KBM-7 (cell line): ENCODE measurements around the gene ZNF275.

Experiments used
- DNase-seq: peaks from one replicate; pipeline ENCODE4 v3.0.0-alpha.2; 2015
- in situ Hi-C: fragments of 300-500 bp; cut with MboI; formaldehyde crosslinking; loops from 2 replicates; pipeline ENCODE4 v1.14.3; 2020; ENCODE audit warnings: low sequenced_read_pairs, low pct_unique_long_range_greater_than_20kb, mixed read lengths

The ZNF275 gene

DNA sequence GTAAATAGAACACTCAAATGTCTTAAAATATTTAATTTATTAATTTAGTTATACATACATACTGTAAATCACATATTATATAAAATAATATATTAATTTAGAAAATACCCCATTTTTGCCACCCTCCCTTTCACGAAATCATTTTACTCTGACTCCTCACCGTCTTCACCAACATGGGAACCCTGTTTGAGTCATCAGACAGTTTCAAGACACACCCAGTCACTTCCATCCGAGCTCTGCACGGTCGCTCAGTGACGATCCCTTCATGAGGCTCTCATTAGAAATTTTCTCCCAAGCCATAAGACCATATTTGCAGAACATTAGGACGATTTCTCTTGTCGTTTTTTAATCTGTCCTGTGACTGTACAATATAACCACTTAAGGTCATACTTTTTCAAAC is 14.5 kb downstream of the ZNF275 start:
- no peak for DNase-seq
- in situ Hi-C loops, result no loop called here

DNA sequence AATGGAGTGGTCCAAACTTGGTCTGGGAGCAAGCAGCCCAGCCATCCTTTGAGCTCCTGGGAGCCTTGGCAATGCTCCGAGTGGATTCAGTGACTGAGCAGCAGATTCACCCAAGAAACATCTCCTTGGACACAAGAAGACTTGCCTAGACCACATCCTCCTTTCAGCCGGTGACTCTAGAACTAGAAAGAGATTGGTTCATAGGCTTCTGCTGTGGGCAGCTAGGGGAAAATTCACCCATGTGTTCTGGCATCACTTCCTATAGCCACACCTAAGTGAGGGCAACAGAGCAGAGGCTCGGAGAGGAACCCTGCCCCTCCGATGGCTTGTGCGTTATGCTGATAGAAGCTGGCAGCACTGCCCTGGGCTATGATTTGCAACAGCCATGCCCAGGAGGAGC is 16.0 kb downstream of the ZNF275 start:
- no peak for DNase-seq
- in situ Hi-C loops, result no loop called here

DNA sequence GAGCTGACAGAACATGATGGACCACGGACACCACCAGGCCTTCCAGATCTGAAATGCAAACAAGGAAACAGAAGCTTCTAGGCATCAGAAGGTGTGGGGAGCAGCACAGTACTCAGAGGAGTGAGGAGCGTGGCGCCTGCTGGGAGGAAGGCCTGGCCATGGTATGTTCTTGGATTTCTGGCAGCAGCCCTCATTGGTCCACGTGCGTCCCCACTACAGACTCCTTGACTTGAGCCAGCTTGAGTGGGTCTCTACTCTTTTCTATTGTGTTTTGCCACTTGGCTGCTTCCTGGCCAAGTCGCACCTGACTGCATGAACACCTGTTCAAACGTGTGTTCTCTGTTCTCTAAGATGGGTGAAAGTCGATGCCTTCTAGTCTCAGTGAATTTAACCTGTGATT is 18.0 kb downstream of the ZNF275 start:
- DNase-seq, result no peak
- in situ Hi-C loops, result no loop called here

DNA sequence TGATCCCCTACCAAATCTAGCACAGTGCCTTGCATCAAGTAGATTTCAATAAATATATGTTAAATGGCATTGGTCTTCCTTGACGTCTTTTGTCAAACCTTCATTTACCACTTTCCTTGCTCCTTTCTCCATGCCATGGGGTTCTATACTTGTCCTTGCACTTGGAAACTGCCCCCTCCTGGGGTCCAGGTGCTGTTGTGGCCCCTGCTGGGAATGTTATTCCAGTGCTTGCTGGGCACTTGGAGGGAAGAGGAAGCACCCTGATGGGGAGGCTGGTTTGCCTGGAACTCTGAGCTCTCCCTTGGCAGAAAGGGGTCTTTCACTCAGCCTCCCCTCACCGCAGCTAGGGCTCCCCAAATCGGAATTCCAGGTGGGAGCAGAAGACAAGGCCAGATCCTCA is 18.9 kb downstream of the ZNF275 start:
- in situ Hi-C loops, result no loop called here
- DNase-seq, result no peak

DNA sequence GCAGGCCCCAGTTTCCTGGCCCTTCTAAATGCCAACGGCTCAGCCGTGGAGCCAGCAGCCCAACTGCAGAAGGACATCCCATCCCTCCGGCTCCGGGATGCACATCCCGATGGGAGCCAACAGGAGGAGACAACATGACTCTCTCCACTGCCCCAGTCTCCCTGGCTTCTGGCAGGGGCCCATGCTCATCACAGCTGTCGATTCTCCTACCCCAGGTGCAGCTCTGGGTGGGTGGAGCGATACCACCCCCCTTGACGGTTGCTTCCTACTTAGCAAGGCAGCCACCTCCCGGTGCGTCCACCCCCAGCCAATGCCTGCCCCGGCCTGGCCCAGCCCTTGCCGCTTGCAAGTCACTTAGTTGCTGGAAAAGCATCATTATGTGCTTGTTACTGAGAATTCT is 19.5 kb downstream of the ZNF275 start:
- in situ Hi-C loops, result no loop called here
- DNase-seq, result no peak

DNA sequence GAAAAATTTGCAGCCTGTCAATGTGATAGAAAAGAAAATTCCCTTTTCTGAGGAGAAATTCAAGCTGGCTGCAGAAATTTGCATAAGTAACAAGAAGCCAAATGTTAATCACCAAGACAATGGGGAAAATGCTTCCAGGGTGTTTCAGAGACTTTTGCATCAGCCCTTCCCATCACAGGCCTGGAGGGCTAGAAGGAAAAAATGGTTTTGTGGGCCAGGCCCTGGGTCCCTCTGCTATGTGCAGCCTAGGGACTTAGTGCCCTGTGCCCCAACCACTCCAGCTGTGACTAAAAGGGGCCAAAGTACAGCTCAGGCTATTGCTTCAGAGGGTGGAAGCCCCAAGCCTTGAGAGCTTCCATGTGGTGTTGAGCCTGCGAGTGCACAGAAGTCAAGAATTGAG is 23.9 kb downstream of the ZNF275 start:
- no peak for DNase-seq
- in situ Hi-C loops, result no loop called here

DNA sequence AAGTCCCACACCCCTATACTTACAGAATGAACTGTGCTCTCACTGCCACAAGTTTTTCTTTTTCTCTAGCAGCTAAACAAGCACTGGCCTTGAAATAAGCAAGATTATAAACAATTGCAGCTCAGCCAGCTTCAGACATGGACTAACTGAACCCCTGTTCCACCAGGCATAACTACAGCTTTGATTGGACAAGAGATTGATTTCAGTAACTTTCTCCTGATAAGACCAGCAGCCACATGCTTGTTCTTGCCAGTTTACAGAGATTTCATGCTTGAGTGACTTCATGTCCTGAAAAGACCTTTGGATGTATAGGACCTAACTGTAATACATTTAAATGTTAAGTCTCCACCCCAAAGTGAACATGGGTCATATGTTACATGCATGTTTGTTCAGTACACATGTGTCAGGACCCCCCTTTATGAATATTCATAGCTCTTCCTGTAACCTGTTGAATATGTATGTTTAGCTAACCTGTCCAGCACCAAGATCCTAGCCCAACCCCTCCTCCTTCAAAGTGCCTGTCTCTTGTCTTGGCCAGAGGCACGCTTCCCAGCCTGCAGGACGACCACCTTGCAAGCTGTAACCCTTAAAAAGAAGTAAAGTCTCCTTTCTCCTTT is 27.9 kb downstream of the ZNF275 start:
- in situ Hi-C loops, result no loop called here
- DNase-seq, result peak; percentile 64

DNA sequence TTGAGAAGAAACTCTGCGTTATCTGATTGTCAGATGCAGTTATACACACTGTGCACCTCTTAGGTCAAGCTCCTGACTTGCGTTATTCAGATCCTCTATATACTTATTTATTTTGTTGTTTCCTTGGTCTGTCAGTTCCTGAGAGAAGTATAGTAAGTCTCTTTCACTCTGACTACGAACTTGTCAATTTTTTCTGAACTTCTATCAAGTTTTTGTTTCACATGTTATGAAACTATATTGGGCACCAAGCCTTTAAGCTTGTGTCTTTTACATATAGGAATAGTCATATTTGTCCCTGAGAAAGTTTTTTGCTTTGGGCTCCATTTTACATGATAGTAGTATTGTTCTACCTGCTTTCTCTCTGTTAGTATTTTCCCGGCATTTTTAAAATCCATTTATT is 31.7 kb downstream of the ZNF275 start:
- in situ Hi-C loops, result no loop called here
- no peak for DNase-seq

DNA sequence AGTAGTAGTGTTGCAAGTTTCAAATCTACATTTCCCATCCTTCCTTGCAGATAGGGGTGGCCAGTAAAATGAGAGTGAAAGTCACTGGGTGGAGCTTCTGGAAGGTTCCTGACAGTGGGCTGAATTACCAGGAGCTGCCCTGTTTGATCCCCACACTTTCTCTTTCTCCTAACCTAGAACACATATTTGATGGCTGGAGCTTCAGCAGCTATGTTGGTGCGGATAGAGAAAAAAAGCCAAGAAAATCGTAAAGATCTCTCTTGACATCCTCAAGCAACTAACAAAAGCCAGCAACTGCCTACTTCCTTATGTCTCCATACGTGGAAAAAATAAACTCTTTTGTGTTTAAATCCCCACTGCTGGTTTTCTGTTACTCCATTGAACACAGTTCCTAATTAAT is 32.2 kb downstream of the ZNF275 start:
- in situ Hi-C loops, result no loop called here
- DNase-seq, result no peak

DNA sequence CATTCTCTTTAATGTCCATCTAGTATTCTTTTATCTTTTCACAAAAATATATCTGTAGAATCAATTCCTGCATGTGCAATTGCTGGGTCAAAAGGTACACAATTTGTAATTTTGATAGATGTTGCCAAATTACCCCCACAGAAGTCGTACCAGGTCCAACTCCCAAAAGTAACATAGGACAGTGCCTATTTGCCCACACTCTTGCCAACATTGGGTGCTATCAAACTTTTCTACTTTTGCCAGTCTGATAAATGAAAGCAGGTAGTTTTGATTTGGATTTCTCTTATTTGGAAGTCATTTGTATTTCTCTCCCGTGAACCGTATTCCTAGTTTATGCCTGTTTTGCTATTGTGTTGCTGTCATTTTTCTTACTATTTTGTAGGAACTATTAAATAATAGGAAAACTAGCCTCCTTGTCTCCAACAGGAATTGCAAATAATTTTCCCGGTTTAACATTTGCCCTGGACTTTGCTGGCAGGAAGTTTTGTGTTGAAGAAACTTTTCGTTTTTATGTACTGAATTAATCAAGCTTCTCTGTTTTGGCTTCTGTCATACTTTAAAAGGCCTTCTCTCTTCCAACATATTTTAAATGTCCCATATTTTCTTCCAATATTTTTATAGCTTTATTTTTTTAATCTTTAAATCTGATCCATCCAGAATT is 33.1 kb downstream of the ZNF275 start:
- in situ Hi-C loops, result no loop called here
- no peak for DNase-seq

DNA sequence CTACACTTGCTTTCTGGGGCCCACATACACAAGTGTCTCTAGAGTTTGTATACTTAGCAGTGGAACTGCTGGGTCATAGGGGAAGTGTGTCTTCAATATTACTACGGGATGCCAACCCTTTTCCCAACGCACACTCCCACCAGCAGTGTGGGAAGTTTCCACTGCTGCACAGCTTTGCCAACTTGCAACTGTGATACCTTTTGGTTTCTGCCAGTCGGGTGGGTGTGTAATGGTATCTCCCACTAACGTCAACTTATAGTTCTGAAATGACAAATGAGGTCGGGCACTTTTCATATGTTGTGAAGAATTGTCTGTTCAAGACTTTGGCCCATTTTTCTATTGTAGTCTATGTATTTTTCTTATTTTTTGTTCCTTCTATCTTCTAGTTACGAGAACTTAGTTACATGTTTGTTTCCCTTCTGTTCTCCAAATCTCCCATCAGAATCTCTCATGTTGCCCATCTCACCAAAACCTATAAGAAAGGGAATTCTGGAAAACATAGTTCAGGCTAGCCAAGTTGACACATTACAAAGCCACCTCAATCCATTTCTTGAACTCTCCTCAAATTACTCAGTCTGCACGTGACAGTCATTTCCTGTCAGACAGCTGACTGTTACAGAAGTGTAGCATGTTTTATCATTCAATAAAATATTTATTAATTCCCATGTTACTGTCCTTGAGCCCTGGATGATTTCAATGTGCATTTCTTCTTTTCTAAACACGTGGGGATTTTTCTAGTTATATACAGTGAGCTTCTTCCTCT is 36.5 kb downstream of the ZNF275 start:
- no peak for DNase-seq
- in situ Hi-C loops, result no loop called here

DNA sequence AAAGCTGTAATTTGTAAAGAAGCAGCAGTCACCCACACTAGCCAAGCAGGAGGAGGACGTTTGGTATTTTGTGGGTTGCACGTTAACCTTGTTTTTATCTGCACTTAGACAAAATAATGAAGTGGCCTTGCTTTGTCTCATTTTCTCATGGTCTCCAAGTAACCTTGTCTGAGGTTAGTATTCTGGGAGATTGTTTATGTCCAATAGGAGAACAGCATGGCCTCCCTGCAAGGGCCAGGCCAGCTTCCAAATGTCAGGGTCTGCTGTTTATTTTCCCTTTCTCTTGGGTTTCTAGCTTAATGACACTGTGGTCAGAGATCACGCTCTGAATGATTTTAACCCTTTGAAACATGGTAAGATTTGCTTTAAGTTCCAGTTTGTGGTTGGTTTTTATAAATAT is 37.3 kb downstream of the ZNF275 start:
- DNase-seq, result no peak
- in situ Hi-C loops, result no loop called here

DNA sequence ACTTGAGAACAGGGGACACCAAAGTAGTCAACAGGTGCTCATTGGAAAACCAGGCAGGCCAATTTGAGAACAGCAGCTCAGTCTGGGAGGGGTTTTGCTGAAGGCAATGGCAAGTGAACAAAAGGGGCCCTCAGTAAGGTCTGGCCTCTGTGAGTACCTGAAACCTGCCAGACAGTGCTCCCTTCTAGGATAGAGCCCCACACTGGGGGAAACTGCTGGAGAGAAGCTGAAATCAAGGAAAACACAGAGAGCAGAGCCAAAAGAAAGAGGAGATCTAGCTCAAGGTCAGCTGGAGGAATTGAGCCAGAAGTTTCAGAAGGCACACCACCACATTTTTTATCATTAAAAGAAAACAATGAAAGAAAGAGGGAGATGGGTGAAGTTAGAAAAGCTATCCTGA is 39.0 kb downstream of the ZNF275 start:
- no peak for DNase-seq
- in situ Hi-C loops, result no loop called here

DNA sequence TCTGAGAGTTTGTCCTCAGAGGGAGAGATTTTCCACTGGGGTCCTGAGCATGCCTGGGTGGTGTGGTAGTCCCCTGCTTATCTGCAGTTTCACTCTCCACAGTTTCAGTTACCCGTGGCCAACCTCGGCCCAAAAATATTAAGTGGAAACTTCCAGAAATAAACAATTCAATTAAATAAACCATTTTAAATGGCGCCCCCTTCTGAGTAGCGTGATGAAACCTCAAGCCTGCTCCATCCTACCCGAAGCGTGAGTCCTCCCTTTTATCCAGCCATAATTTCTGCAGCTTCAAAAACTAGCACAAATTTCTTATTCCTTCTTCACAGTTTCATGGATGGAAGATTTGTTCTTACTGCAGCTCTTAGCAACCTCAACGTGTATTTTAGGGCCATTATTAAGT is 40.5 kb downstream of the ZNF275 start:
- in situ Hi-C loops, result no loop called here
- no peak for DNase-seq

DNA sequence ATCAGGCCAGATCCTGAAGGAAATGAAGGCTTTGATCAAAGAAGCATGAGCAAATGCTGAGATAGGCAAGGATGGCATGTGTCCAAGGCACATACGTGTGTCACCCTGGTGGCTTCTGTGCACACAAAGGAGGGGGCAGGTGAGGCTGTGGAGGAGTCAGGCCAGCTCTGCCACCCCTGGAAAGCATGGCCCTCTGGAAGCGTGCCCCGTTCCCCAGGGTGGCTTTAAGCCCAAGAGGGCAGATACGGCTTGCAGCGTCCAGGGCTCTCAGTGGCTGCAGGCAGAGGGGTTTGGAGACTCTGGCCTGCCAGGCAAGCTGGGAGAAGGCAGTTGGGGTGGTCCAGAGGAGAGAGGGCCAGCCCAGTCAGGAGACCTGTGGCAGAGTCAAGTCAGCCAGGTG is 41.6 kb downstream of the ZNF275 start:
- in situ Hi-C loops, result no loop called here
- no peak for DNase-seq

DNA sequence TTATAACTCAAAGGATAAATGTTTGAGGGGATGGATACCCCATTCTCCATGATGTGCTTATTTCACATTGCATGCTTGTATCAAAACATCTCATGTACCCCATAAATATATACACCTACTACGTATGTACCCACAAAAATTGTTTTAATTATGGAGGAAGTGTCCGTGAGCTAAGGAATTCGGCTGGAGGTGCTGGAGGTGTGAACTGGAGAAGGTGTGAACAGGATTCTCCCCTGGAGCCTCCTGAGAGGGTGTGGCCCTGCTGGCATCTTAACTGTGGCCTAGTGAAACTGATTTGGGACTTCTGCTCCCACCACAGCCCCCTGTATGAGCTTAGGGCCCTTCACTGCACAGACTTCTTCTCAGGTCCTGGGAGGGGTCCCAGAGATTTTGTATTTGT is 43.8 kb downstream of the ZNF275 start:
- in situ Hi-C loops, result no loop called here

DNA sequence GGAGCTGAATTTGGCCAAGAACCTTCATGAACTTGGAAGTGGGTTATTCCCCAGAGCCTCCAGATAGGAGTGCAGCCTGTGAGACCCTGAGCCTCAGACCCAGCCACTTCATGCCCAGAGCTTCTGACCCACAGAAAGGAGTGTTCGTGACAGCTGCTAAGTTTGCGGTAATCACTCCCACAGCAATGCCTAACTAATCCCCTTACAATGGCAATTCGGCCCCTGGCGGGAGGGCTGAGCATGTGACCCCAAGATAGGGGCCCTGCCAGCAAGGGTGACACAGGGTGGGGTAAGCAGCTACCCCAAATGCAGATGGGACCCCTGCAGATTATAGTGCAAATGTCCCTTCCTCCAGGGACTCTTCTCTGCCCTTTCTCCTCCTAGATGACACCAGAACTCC is 44.7 kb downstream of the ZNF275 start:
- DNase-seq, result no peak
- in situ Hi-C loops, result no loop called here

More for the DNA sequence above, 43.8 kb downstream of the ZNF275 start:
- no peak for DNase-seq

DNA sequence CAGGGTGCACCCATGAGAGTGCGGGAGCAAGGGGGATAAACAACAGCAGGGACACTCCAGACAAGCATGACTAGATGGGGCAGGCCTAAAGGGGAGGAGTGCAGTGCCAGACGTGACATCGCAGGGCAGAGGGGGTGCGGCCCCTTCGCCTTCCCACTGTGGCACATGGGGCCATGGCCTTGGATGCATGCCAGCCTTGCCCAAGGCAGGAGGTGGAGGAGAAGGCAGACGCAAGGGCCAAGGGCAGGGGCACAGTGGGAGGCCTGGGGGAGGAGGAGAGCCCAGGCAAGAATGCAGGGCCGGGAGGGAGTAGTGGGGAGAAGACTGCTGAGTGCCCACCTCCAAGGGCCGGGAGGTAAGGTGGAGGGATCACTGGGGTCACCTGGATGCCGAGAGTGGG is 45.6 kb downstream of the ZNF275 start:
- in situ Hi-C loops, result no loop called here
- no peak for DNase-seq

DNA sequence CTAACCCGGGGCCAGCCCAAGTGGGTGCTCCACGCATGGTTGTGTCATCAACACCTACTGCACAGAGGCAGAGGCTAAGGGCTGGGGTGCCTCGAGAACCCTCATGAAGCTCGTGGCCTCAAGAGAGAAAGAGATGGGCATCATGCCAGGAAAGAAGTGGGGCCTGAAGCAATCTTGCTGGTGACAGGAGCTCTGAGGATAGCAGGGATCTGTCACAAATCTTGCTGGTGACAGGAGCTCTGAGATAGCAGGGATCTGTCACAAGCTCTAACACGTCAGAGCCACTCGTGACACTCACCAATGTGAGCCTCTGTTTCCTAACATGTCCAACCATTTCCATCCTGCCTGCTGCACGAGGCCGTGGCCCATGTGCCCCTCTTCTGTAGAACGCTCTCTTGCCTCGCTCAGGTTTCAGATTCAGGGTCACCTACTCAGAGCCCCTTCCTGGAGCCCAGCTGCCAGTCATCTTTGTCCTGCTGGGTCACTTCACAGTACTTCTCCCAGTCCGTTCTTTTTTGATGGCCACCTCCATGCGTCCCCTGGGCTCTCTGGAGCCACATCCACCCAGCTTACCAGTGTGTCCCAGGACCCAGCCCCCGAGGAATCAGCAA is 46.1 kb downstream of the ZNF275 start:
- in situ Hi-C loops, result no loop called here
- no peak for DNase-seq

DNA sequence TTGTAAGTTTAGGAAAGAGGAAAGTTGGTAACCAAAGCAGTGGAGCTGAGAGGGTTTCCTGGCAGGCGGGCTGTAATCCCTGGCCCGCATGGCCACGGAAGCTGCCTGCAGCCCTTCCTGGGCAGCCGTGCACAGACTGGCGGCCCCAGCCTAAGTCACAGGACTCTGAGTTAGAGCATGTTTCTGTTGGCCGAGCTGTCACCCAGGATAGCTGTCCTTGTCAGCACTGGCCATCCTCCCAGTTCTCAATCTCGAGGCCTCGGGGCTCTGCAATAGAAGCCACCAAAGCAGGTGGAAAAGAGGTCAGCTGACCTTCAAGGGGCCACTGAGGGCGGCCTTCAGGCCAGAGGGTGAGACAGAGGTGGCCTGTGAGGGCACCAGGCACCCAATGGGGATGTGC is 46.7 kb downstream of the ZNF275 start:
- no peak for DNase-seq
- in situ Hi-C loops, result no loop called here
